Colon (tissue), 2 donors: ENCODE measurements around the gene TRIM25.

Source experiments
- FAIRE-seq: peaks from 2 replicates; lab custom pipeline; 2012; peaks lifted over from hg19 to GRCh38; lab: Jason Lieb, UNC
- donor health status: control.
- donor health status: control.

TRIM25 gene

GRCh38 chr17:56926704-56927103, 12.9 kb upstream of the TRIM25 start:
- no peak for FAIRE-seq

- no peak for FAIRE-seq
Observed at GRCh38 chr17:56926270-56926669, 12.4 kb upstream of the TRIM25 start.

- no peak for FAIRE-seq
Observed at GRCh38 chr17:56925088-56925487, 11.2 kb upstream of the TRIM25 start.

DNA sequence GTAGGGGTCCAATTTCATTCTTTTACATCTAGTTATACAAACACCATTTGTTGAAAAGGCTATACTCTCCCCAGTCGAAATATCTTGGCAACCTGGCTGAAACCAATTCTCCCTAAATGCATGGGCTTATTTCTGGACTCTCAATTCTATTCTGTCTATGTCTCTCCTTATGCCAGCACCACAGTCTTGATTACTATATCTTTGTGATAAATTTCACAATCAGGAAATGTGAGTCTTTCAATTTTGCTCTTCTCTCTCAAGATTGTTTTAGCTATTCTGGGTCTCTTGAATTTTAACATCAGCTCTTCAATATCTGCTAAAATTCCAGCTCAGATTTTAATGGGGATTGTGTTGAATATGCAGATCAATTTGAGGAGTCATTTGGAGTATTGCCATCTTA, 5.9 kb upstream of the TRIM25 start:
- no peak for FAIRE-seq

GRCh38 chr17:56918916-56919315, 5.1 kb upstream of the TRIM25 start:
- FAIRE-seq = no peak

DNA sequence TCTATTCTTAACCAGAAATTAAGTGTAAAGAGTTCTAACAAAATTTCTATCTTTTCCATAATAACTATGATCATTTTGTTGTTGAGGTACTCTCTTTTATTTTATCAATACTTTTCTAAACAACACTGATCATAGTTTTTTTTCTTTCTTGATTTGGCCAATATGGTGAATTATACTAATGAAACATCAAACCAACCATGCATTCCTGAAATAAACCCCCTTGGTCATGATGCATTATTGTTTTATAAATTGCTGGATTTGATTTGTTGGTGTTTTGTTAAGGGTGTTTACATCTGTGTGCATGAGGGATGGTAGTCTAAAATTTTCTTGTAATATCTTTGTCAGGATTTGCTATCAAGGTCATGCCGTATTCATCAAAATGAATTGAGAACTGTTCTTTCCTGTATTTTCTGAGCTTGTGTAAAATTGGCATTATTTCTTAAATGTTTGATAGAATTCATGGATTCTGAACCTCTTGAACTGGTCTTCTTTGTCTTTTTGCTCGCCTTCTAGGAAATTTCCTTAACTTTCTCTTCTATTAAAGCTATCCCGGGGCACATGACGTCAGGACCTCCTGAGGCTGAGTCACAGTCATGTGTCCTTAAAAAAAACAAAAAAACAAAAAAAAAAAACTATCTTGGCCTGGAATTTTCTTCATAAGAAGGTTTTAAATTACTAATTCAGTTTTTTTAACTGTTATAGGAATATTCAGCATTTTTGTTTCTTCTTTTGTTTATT, 3.9 kb upstream of the TRIM25 start:
- FAIRE-seq = no peak

DNA sequence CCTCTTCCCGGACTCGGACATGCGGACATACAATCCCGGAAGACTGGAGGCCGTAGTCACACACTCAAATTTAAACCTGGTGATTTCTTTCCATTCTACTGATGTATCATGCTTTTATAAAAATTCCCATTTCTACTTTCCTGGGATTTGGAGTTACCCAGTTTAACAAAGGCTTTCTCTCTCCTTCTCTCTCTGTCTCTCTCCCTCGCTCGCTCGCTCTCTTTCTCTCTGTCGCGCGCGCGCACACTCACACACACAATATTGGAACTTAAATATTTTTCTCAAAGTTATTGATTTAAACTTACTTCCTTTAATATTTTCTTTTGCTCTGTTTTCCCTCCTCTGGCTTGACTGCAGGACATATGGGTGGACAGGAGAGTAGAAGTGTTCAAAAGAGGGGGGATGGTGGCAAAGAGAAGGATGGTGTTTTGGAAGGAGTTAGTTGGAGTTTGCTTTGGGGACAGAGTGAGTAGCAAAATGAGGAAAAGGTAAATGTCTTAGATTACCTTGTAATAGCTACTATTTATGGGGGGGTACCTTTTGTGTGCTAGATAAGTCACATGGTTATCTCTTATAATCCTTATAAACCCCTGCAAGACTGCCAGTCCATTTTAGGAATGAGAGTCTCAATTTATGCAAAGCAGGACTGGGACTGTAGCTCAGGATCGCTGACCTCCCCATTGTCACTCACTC, 878 bp upstream of the TRIM25 start:
- no peak for FAIRE-seq

DNA sequence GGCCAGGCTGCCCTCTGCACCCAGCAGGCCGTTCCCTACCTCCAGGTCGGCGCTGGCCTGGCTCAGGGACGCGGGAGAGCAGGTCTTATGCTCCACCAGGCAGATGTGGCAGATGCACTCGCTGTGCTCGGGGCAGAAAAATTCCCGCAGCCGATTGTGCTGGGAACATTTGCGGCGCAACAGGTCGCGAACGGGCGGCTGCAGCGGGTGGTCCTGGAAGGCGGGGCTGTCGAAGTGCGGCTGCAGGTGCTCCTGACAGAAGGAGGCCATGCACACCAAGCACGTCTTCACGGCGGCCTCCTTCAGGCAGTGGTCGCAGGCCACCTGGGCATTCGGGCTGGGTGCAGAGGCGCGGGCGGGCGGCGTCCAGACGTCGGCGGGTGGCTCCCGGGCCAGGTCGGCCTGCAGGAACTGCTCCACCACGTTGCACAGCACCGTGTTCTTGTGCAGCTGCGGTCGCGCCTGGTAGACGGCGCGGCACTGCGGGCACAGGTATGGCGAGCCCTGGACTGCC, 439 bp downstream of the TRIM25 start:
- FAIRE-seq = no peak

GRCh38 chr17:56913000-56913311, 893 bp downstream of the TRIM25 start:
- FAIRE-seq = no peak

- no peak for FAIRE-seq
Observed at GRCh38 chr17:56912105-56912999, 1.5 kb downstream of the TRIM25 start.

DNA sequence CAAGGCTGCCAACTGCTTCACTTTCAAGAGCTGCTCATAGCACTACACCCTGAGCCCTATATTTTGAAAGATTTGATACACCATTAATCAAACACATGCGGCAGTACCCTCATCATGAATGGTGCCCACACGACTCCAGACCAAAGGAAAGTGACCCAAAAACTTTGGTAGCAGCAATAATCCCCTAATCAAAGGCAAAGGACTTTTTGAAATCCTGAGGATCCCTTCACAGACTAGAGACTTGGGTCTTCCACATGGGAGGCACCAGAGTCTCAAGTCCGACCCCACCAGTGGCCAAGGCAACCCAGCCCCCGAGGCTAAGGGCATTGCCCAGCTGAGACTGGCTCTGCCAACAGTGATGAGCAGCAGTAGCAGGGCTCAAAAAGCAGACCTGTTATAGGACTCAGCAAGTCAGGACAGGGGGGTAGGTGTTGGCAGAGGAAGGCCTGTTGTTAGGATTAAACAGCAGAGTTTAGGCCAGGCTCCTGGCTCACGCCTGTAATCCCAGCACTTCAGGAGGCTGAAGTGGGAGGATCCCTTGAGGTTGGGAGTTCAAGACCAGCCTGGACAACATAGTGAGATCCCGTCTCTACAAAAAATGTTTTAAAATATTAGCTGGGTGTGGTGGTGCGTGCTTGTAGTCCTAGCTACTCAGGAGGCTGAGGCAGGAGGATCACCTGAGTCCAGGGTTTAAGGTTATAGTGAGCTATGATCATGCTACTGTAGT, 3.2 kb downstream of the TRIM25 start:
- FAIRE-seq = no peak

DNA sequence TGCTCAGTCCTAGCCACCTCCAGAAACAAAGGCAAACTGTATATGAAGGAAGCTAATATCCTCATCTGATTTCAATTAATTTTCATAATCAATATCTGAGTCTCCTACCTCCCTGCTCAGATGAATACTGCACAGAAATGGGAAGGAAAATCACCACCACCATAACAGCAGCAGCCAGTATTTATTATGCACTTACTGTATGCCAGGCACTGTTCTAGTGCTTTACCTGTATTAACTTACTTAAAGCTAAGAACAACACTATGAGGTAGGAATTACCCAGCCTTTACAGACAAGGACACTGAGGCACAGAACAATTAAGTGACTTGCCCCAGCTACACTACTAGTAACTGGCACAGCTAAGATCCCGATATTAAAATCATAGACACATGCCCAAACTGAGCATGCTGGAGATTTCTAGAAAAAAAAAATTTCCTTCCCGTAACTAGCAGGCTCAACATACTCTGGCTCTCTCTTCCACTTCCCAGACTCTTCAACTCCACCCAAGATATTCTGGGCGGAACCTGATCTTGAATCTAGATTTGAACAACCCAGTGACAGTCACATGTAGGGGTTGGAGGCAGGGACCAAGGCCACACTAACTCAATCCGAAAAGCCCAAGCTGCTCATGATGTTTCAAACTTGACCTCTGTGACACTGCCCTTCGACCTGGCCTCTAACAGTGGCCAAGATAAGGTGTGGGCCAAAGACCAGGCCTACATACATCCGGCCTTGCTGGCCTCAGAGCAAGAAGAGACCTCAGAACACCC, 3.9 kb downstream of the TRIM25 start:
- no peak for FAIRE-seq

DNA sequence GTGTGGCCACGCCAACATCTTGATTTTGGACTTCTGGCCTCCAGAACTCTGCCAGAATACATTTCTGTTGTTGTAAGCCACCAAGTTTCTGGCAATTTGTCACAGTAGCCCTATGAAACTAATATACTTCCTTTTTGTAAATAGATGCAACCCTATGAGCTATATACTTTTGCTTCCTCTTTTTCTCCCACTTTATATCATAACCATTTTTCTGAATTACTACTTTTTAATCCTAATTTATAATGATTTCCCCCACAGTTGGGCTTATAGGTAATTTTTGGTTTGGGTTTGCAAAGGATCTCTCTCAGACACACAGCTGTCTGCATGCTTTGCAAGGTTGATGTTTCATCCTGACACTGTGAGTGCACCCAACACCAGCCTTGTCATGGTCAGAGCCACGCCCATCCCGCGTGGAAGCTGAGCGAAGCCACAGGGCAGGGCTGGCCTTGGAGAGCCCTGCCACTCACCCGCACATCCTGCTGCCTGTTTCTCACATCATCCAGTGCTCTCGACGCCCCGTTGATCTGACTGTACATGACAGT, 5.8 kb downstream of the TRIM25 start:
- no peak for FAIRE-seq

- FAIRE-seq = no peak
Observed at GRCh38 chr17:56903560-56903959, 10.3 kb downstream of the TRIM25 start.

- no peak for FAIRE-seq
Observed at GRCh38 chr17:56902348-56902747, 11.5 kb downstream of the TRIM25 start.

DNA sequence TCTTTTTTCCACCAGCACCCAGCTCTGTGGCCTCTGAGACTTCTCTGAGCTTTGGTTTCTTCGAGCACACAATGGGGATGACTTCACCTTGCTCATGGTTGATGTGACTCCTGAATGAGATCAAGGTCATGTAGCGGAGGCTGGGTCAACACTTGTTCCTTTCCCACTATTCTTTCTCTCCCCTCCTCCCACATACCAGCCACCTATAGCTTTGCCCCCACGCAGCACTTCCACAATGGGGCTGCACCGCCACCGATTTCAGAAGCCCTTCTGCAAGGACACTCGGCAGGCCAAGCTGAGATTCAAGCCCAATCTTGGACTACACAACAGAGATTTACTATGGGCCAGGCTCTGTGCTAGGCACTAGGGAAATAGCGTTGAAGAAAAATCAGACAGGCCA, 14.4 kb downstream of the TRIM25 start:
- FAIRE-seq = no peak

DNA sequence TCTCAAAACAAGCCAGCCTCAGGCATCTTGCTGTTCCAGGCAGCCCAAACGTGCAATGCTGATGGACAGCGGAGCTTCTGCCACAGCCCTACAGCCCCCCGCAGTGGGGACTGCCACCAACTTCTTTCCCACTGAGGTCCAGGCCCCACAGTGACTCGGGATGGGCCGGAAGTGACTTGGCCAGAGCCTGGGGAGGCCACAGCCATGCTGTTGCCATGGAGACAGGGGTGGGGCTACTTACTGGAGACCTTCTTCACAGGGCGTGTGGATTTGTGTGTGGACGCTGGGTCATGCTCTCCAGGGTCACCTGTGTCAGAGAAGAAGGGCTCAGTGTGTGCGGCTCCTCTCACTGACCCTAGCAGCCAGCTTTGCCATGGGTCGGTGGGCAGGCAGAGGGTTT, 15.0 kb downstream of the TRIM25 start:
- FAIRE-seq = no peak

GRCh38 chr17:56897646-56898424, 16.0 kb downstream of the TRIM25 start:
- FAIRE-seq = no peak

- FAIRE-seq = no peak
Observed at GRCh38 chr17:56896968-56897359, 16.9 kb downstream of the TRIM25 start.

DNA sequence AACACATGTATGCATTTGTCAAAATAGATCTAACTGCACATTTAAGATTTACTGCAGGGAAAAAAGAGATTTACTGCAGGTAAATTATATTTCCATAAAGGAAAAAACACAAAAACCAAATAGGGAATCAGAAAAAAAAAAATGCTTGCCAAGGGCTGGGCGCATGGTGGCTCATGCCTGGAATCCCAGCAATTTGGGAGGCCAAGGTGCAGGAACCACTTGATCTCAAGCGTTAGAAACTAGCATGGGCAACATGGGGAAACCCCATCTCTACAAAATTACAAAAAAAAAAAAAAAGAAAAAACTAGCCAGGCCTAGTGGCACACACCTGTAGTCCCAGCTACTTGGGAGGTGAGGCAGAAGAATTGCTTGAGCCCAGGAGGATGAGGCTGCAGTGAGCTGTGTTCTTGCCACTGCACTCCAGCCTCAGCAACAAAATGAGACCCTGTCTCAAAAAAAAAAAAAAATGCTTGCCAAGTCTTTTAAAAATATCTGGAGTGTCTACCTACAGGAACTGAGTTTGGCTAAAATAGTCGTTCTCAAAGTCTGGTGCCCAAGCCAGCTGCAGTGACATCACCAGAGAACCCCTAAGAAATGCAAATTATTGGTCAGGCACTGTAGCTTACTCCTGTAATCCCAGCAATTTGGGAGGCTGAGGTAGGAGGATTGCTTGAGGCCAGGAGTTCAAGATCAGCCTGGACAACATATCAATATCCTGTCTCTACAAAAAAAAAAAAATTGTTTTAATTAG, 17.5 kb downstream of the TRIM25 start:
- FAIRE-seq = no peak
